Cardiac muscle cell (in vitro differentiated cells and primary cell): ENCODE data around the gene NAA80. TPM values are rescaled to one million over a fixed set of nuclear protein-coding genes. Genes with fewer than 3 reads are reported as not detected.

Source experiments
- DNase-seq, 2 donors: peaks; one replicate each; pipeline versions ENCODE4 v3.0.0 to v3.0.0-alpha.2; 2010 to 2017; ENCODE audit warnings: low read depth in 1 of 2, low spot score in 1 of 2
- H3K27ac ChIP-seq: fragments of 200-600 bp; sonication (generic); 2 replicates; pipeline ENCODE4 v1.5.1; 2016
- H3K27me3 ChIP-seq: fragments of 200-600 bp; sonication (generic); 2 replicates; pipeline ENCODE4 v1.6.0; 2016; ENCODE audit warnings: control low read depth
- H3K36me3 ChIP-seq: fragments of 200-600 bp; sonication (generic); 2 replicates; pipeline ENCODE4 v1.5.1; 2016; ENCODE audit warnings: control low read depth
- H3K4me1 ChIP-seq: fragments of 200-600 bp; sonication (generic); 2 replicates; pipeline ENCODE4 v1.8.1; 2017; ENCODE audit warnings: low read depth, mild to moderate bottlenecking, mixed run types
- H3K4me3 ChIP-seq: fragments of 200-600 bp; sonication (generic); 2 replicates; pipeline ENCODE4 v1.5.1; 2016; ENCODE audit warnings: mild to moderate bottlenecking
- H3K9me3 ChIP-seq: fragments of 200-600 bp; sonication (generic); 2 replicates; pipeline ENCODE4 v1.5.1; 2017; ENCODE audit warnings: low read depth, mild to moderate bottlenecking, control low read depth
- CTCF ChIP-seq: IDR thresholded peaks from 2 replicates; pipeline ENCODE4 v1.5.1; 2012; ENCODE audit warnings: low read depth, mild to moderate bottlenecking, low read length
- polyA plus RNA-seq: library from polyadenylated mRNA; unstranded; fragments of >200 nt; fragmentation: Nextera tagmentation; extraction: Ambion mirVana; gene quantifications from 2 replicates; pipeline ENCODE4 v1.2.1, GENCODE V29; 2016
- total RNA-seq: library from RNA; depleted of rRNA; stranded (reverse); fragments of >200 nt; gene quantifications from 2 replicates; pipeline ENCODE4 v1.2.3, GENCODE V29; 2016

The NAA80 gene
- total and polyA plus RNA-seq, 2 experiments from 2014 or later: 35.6 to 40.4 TPM

GRCh38 chr3:50331364-50331907 is 32.2 kb upstream of the NAA80 start:
- Histone ChIP-seq H3K9me3 (no peaks in the 10 kb centered on the region), H3K4me1 (peaks cover 10% of the 10 kb centered on the region), H3K36me3 (peaks cover 31% of the 10 kb centered on the region), H3K4me3 (no peak overlapping the region), H3K27ac (no peak overlapping the region), H3K27me3 (no peaks in the 10 kb centered on the region)
- no peak for TF ChIP-seq CTCF
- DNase-seq: no peak

- no peak for DNase-seq
- no peak for TF ChIP-seq CTCF
- H3K27ac ChIP-seq: no peak overlapping the region
- no peaks in the 10 kb centered on the region for H3K9me3 ChIP-seq
- no peaks in the 10 kb centered on the region for H3K27me3 ChIP-seq
- H3K4me3 ChIP-seq: no peak overlapping the region
- H3K4me1 ChIP-seq: peaks cover 6% of the 10 kb centered on the region
- peaks cover 31% of the 10 kb centered on the region for H3K36me3 ChIP-seq
Observed at GRCh38 chr3:50330330-50330729, 31.1 kb upstream of the NAA80 start.

GRCh38 chr3:50327943-50328691 is 28.9 kb upstream of the NAA80 start, which contains the start of gene TUSC2:
TUSC2 (minus strand) TSS chr3:50328223; CDS start chr3:50328099, 124 bp downstream.
- TF ChIP-seq CTCF: no peak
- Histone ChIP-seq H3K4me3 (peak within 1 kb of the TSS; percentile 87), H3K4me1 (peaks cover 9% of the 10 kb centered on the region), H3K27me3 (no peaks in the 10 kb centered on the region), H3K9me3 (no peaks in the 10 kb centered on the region), H3K36me3 (peaks cover 31% of the 10 kb centered on the region), H3K27ac (peak within 1 kb of the TSS; percentile 78)
- peak; percentile 97 to 100 for DNase-seq

GRCh38 chr3:50327129-50327528 is 27.9 kb upstream of the NAA80 start:
- no peaks in the 10 kb centered on the region for H3K27me3 ChIP-seq
- TF ChIP-seq CTCF: no peak
- no peaks in the 10 kb centered on the region for H3K9me3 ChIP-seq
- peaks cover 17% of the 10 kb centered on the region for H3K4me1 ChIP-seq
- peaks cover 30% of the 10 kb centered on the region for H3K36me3 ChIP-seq
- no peak for DNase-seq
- H3K4me3 ChIP-seq: peak overlapping the region; percentile 87
- no peak overlapping the region for H3K27ac ChIP-seq

GRCh38 chr3:50326182-50326541 is 27.0 kb upstream of the NAA80 start:
- DNase-seq: no peak
- no peaks in the 10 kb centered on the region for H3K27me3 ChIP-seq
- TF ChIP-seq CTCF: no peak
- H3K9me3 ChIP-seq: no peaks in the 10 kb centered on the region
- H3K27ac ChIP-seq: no peak overlapping the region
- no peak overlapping the region for H3K4me3 ChIP-seq
- peaks cover 20% of the 10 kb centered on the region for H3K4me1 ChIP-seq
- peaks cover 20% of the 10 kb centered on the region for H3K36me3 ChIP-seq
